MG63 (cell line): ENCODE results near the gene ITGB8. TPM values are rescaled to one million over a fixed set of nuclear protein-coding genes. Genes with fewer than 3 reads are reported as not detected.

Experiments
- DNase-seq: peaks from one replicate; pipeline ENCODE4 v3.0.0-alpha.2; 2020
- H3K27me3 ChIP-seq: fragments of 250-450 bp; sonication (Bioruptor Pico); 2 replicates; pipeline ENCODE4 v1.5.1; 2020; ENCODE audit warnings: mild to moderate bottlenecking, moderate library complexity
- H3K36me3 ChIP-seq: fragments of 250-450 bp; sonication (Bioruptor Pico); 2 replicates; pipeline ENCODE4 v1.5.1; 2020; ENCODE audit warnings: mild to moderate bottlenecking, moderate library complexity
- H3K4me3 ChIP-seq: fragments of 250-450 bp; sonication (Bioruptor Pico); 2 replicates; pipeline ENCODE4 v1.5.1; 2020; ENCODE audit warnings: mild to moderate bottlenecking, moderate library complexity
- H3K9me3 ChIP-seq: fragments of 250-450 bp; sonication (Bioruptor Pico); 2 replicates; pipeline ENCODE4 v1.5.1; 2020; ENCODE audit warnings: mild to moderate bottlenecking, moderate library complexity
- total RNA-seq: library from RNA; depleted of rRNA; stranded (reverse); fragments of >200 nt; shearing (Covaris generic); gene quantifications from 2 replicates; pipeline ENCODE4 v1.2.3, GENCODE V29; 2014; ENCODE audit warnings: low replicate concordance

ITGB8 gene
- total RNA-seq, 1 experiment from 2014 or later = 5.4 TPM

- no peak overlapping the region for H3K4me3 ChIP-seq
- H3K36me3 ChIP-seq = no peaks in the 10 kb centered on the region
- H3K27me3 ChIP-seq = no peaks in the 10 kb centered on the region
- no peaks in the 10 kb centered on the region for H3K9me3 ChIP-seq
- DNase-seq = no peak
Observed at GRCh38 chr7:20304366-20304765, 26.3 kb upstream of the ITGB8 start.

DNA sequence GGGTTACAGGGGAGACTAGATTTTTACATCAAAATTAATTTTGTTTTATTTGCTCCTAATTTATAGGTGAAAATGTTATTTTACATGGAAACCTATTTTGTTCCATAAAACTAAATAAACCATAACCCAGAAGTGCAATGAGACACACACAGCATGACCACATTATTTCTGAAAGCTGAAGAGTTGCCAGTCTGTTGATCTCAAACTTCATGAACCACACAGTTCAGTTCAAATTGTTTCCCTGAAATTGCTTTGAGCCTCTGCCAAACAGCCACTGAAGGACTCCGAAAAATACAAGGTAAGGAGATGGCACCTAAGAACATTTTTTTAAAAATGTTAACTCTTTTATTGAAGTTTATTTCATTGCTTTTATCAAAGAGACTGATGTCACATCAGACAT is 25.0 kb upstream of the ITGB8 start:
- H3K9me3 ChIP-seq = no peaks in the 10 kb centered on the region
- no peak for DNase-seq

DNA sequence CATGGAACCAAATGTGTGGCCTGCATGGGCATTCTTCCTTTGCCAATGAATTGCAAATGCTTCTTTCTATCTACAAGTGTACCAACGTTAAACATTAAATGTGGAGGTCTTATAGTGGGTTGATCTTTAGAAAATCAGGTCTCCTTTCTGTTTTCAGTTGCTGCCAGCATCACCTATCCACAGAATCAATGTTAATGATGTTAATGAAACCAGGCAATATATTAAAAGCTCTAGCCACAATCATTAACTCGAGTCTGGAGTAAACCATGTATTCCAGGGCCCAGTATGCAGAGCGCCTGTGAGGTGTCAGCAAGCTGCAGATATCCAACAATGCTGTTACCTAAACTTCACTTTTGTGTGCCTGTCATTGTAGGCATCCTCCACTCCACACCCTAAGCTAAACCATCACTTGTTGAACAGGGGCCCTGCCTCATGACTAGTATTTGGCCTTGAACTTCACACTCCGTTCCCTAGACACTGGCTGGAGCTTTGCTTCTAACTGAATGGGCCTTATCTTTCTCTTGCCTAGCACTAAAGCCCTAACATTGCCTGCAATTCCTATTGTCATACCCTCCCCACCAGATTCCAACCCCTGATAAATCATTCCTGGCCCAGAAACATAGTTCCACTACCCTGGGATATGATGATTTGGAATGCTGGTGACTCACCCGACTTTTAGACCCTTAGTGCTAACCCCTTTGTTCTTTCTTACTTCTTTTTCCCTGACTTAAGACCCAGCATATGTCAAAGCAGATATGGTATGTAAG is 24.3 kb upstream of the ITGB8 start:
- H3K27me3 ChIP-seq = no peaks in the 10 kb centered on the region
- H3K36me3 ChIP-seq = no peaks in the 10 kb centered on the region
- H3K9me3 ChIP-seq = no peaks in the 10 kb centered on the region
- DNase-seq = no peak
- H3K4me3 ChIP-seq = no peak overlapping the region

More for the DNA sequence above, 25.0 kb upstream of the ITGB8 start:
- H3K4me3 ChIP-seq = no peak overlapping the region
- H3K36me3 ChIP-seq = no peaks in the 10 kb centered on the region
- H3K27me3 ChIP-seq = no peaks in the 10 kb centered on the region

DNA sequence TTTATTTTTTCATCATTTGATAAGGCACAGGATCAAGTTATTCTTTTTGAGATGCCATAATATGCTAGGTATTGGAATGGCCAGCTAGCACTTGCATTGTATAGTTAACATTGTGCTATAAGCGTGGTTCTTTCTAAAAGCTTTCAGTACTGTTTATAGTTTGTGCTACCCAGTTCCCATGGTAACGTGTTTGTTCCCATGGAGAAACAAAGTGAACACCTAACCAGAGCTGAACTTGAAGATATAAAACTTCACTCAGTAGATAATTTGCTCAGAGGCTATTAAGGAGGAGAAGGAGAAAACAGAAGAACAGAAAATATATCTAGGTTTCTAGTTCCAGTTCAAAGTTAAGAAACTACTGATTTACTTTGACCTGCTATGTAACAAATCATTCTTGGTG is 23.6 kb upstream of the ITGB8 start:
- no peaks in the 10 kb centered on the region for H3K36me3 ChIP-seq

GRCh38 chr7:20307901-20308300 is 22.8 kb upstream of the ITGB8 start:
- DNase-seq = no peak
- Histone ChIP-seq H3K36me3 (no peaks in the 10 kb centered on the region), H3K27me3 (no peaks in the 10 kb centered on the region), H3K4me3 (no peak overlapping the region), H3K9me3 (no peaks in the 10 kb centered on the region)

More for the DNA sequence above, 23.6 kb upstream of the ITGB8 start:
- Histone ChIP-seq H3K27me3 (no peaks in the 10 kb centered on the region), H3K4me3 (no peak overlapping the region), H3K9me3 (no peaks in the 10 kb centered on the region)
- DNase-seq = no peak

DNA sequence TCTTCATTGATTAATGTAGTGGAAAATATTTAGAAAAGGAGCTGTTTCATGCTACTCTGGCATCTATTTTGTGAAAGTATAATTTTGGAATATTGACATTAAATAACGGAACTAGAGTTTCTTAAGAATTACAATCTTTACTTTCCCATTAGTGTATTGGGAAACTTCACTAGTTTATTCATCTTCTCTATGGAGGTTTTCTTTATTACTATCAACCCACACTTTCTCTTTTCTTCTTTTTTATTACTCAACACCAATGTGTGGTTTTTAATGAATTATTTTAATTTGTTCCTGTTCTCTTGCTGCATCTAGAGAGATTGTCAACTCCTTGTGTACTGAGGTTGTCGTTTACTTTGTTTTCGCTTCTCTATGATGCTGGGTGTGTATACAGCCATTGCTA is 20.4 kb upstream of the ITGB8 start:
- H3K4me3 ChIP-seq = no peak overlapping the region
- H3K9me3 ChIP-seq = no peaks in the 10 kb centered on the region
- no peaks in the 10 kb centered on the region for H3K27me3 ChIP-seq
- no peaks in the 10 kb centered on the region for H3K36me3 ChIP-seq
- no peak for DNase-seq

DNA sequence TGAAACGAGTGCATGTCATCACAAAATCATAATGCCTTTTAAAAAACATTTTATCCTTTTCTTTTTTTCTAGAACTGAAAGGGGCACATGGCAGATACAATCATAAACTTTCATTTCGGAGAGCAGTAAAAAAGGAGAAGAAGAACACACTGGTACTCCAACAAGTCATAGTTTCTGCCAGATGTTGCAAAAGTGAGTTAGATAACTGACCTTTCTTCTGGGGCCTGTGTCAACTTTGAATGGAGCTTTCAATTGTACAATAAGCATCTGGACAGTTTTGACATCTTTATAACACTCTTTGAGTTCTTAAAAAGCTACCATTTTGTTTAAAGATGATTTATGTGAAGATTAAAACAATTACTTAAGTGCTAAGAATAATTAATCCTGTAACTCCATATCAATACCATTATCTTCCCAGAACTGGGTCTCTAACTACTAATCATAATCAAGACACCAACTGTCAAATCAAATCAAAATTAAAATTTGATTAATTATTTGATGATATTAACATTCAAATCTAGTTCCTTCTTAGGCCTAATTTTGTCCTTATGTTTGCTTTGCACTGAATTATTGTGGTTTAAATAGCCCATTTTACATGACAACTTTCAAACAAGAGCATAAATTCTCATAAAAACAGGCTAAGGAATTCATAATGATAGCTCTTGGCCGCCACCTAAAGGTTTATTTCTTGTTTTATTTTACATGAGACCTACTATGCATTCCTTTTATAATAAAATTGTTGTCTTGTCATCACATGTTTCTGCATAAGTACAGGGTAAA is 19.5 kb upstream of the ITGB8 start:
- no peaks in the 10 kb centered on the region for H3K36me3 ChIP-seq
- H3K4me3 ChIP-seq = no peak overlapping the region
- no peak for DNase-seq

DNA sequence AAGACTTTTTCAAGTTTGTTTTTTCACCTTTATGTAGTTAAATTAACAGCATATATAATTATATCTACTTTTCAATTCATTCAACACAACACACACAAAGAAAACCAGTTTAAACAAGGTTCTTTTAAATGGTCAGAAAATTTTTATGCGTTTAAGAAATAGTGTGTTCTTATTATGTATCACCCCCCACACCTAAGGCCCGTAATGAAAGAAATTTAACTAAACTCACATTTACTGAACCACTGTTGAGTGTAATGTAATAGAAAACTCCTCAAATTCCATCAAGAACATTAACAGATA is 19.0 kb upstream of the ITGB8 start:
- Histone ChIP-seq H3K4me3 (no peak overlapping the region), H3K36me3 (no peaks in the 10 kb centered on the region), H3K27me3 (no peaks in the 10 kb centered on the region), H3K9me3 (no peaks in the 10 kb centered on the region)
- DNase-seq = no peak

More for the DNA sequence above, 19.5 kb upstream of the ITGB8 start:
- Histone ChIP-seq H3K27me3 (no peaks in the 10 kb centered on the region), H3K9me3 (no peaks in the 10 kb centered on the region)

- no peaks in the 10 kb centered on the region for H3K9me3 ChIP-seq
- H3K27me3 ChIP-seq = no peaks in the 10 kb centered on the region
- no peak for DNase-seq
- no peaks in the 10 kb centered on the region for H3K36me3 ChIP-seq
- H3K4me3 ChIP-seq = no peak overlapping the region
Observed at GRCh38 chr7:20312562-20312961, 18.1 kb upstream of the ITGB8 start.

DNA sequence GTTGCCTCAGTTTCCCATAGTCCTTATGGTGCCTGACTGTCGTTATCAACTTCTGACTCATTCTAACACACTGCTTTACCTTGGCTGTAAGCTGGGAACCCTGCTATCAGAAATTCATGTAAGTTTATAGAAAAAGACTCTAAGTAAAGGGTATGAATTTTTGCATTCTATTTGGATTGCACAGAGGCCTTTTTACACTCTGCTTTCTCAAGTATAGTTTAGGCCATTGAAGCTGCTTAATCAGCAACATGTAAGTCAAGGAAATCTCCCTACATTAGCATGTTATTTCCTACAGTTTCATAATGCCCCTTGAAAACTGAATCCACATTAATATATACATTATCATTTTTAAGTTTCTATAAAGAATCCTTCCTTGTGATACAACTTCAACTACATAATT is 17.1 kb upstream of the ITGB8 start:
- Histone ChIP-seq H3K27me3 (no peaks in the 10 kb centered on the region), H3K4me3 (no peak overlapping the region), H3K36me3 (no peaks in the 10 kb centered on the region), H3K9me3 (no peaks in the 10 kb centered on the region)
- no peak for DNase-seq

DNA sequence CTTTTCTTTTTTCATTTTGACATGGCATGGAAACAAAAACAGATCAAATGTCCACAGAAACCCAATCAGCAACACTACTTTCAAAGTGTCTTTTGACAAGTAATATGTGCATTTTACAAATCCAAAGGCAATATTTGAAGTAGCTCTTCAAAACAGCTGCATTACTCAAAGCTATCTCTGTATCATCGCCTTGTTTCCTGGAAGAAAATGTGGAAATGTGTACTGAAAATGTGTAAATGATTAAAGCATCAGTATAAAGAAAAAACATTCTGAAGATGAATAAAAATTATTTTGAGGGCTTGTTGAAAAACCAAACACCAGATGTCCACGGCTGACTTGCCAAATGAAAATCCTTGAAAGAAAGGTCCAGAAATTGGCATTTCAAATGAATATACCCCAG is 16.5 kb upstream of the ITGB8 start:
- Histone ChIP-seq H3K4me3 (no peak overlapping the region), H3K36me3 (no peaks in the 10 kb centered on the region), H3K9me3 (no peaks in the 10 kb centered on the region), H3K27me3 (no peaks in the 10 kb centered on the region)
- no peak for DNase-seq

- H3K9me3 ChIP-seq = no peaks in the 10 kb centered on the region
- H3K36me3 ChIP-seq = no peaks in the 10 kb centered on the region
- DNase-seq = no peak
- no peak overlapping the region for H3K4me3 ChIP-seq
- H3K27me3 ChIP-seq = no peaks in the 10 kb centered on the region
Observed at GRCh38 chr7:20316706-20317105, 14.0 kb upstream of the ITGB8 start.

- DNase-seq = no peak
- H3K4me3 ChIP-seq = no peak overlapping the region
- H3K27me3 ChIP-seq = no peaks in the 10 kb centered on the region
- H3K9me3 ChIP-seq = no peaks in the 10 kb centered on the region
- H3K36me3 ChIP-seq = no peaks in the 10 kb centered on the region
Observed at GRCh38 chr7:20317413-20317812, 13.3 kb upstream of the ITGB8 start.

DNA sequence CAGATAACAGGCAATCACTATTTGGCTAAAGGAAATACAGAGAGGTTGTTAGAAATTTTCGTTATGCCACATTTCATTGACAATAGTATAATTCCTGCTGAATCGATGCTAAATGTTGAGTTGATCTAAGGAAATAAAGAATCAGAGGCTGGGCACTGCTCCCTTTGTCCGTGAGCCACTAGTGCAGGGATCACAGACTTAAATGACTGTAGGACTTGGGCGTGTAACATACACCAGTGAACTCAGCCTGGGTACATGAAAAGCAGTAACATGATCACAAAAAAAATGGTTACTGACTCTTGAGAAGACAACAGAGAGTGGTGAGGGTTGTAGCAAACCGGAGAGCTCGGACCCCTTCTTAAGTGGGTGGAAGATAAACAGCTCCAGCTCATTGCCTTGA is 11.8 kb upstream of the ITGB8 start:
- H3K36me3 ChIP-seq = no peaks in the 10 kb centered on the region
- H3K27me3 ChIP-seq = no peaks in the 10 kb centered on the region
- no peak for DNase-seq
- no peak overlapping the region for H3K4me3 ChIP-seq
- H3K9me3 ChIP-seq = no peaks in the 10 kb centered on the region

DNA sequence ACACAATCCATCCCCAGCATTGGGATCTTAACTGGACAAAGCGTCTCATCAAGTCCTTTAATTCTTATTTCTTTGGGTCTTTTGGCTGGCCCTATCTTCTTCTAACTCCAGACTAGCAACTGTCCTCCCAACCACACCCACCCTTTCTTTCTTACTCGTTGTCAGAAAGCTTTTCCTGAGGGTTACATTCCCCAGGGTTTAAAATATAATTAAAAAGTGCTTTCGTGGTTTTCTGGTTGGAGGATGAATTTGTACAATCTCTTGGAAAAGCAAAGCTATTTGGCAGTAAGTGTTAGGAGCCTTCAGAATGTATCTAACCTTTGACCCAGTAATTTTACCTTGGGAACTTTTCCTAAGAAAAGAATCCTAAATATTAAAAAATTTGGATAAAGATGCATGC is 10.4 kb upstream of the ITGB8 start:
- Histone ChIP-seq H3K9me3 (no peaks in the 10 kb centered on the region), H3K27me3 (no peaks in the 10 kb centered on the region), H3K36me3 (no peaks in the 10 kb centered on the region), H3K4me3 (no peak overlapping the region)
- no peak for DNase-seq

DNA sequence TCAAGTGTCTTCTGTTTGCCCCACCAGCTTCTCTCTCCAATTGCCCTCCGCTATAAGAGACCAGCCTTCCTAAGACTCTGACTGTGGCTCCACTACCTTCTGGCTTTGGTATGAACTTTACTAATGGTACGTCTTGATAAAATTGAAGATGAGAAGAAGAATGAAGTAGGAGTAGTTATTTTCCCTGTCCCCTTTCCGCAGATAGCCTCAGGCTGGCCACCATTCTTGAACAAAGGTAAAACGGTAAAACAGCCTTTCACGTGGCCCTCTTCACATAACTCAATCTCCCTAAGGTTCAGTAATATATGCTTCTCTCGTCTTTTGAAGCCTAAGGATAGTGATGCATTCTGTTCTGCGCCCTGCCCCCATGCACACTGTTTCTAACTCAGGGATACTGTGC is 9.9 kb upstream of the ITGB8 start:
- Histone ChIP-seq H3K36me3 (no peaks in the 10 kb centered on the region), H3K4me3 (no peak overlapping the region), H3K9me3 (0 out of 2 replicates have a peak, but pooled peaks cover 2% of the 10 kb centered on the region), H3K27me3 (no peaks in the 10 kb centered on the region)
- no peak for DNase-seq

DNA sequence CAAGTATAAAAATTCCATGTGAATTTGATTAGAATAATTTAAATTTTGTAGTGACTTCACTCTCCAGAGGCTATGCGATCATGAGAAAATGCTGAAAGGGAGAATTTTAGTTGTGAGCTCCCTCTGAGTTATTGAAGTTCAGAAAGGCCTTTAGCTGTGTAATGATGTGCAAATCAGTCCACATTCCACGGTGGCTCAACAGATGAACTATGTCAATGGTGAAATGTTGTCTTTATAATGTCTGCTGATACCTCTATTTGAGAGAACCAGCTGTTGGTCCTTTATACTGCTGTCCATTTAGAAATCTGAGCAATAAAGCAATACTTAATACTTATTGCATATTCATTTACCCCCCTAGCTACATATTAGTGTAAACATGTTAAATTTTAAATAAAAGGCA is 7.1 kb upstream of the ITGB8 start:
- Histone ChIP-seq H3K27me3 (no peaks in the 10 kb centered on the region), H3K9me3 (0 out of 2 replicates have a peak, but pooled peaks cover 2% of the 10 kb centered on the region), H3K4me3 (no peak overlapping the region), H3K36me3 (no peaks in the 10 kb centered on the region)
- no peak for DNase-seq

DNA sequence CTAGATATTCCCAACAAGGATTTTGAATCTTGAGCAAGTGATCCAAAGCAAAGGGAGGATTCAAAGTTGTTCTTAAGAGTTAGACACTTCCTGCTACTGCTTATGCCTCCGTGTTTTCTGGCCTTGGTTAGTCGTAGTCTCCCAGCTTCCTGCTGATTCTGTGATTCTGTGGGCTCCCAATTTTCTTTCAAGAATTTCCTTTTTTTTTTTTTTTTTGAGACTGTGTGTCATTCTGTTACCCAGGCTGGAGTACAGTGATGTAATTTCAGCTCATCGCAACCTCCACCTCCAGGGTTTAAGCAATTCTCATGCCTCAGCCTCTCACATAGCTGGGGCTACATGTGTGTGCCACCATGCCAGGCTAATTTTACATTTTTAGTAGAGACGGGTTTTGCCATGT is 4.4 kb upstream of the ITGB8 start:
- no peak for DNase-seq
- Histone ChIP-seq H3K9me3 (0 out of 2 replicates have a peak, but pooled peaks cover 2% of the 10 kb centered on the region), H3K4me3 (no peak overlapping the region), H3K27me3 (no peaks in the 10 kb centered on the region), H3K36me3 (no peaks in the 10 kb centered on the region)
